Measurements from ENCODE around the gene VLDLR. TPM values are rescaled to one million over a fixed set of nuclear protein-coding genes. Genes with fewer than 3 reads are reported as not detected.

Gene VLDLR
- total and polyA plus RNA-seq, 2 experiments from 2014 or later: 12.2 to 20.4 TPM

DNA sequence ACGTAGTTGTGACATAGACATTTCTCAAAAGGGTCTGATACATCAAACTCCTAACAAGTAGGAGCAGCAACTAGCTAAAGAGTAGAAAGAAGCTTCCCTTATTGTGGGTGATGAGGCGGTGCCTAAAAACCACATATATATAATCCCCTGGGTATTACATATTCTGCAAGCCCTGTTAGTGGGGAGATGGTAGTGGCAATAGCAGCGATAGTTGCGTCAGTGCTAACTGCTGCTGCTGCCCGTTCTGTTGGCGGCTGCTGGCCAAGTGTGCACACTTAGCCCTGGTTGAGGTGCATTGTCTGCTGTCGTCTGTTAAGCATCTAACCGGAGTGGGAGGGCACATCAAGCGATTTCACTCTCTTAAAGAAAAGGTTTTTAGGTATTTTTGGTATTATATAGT lies 35.8 kb downstream of the VLDLR start:
- no peaks in the 10 kb centered on the region for H3K36me3 ChIP-seq (replicated peaks; ENCODE audit: insufficient read depth, low read depth)
- TF ChIP-seq EZH2phosphoT487 (IDR thresholded peaks at IDR 0.05; ENCODE audit: low read depth, severe bottlenecking, unreplicated experiment): no peak
- no peak for TF ChIP-seq EZH2 (IDR thresholded peaks at IDR 0.05; ENCODE audit: borderline replicate concordance)
- TF ChIP-seq, protein P1, sequence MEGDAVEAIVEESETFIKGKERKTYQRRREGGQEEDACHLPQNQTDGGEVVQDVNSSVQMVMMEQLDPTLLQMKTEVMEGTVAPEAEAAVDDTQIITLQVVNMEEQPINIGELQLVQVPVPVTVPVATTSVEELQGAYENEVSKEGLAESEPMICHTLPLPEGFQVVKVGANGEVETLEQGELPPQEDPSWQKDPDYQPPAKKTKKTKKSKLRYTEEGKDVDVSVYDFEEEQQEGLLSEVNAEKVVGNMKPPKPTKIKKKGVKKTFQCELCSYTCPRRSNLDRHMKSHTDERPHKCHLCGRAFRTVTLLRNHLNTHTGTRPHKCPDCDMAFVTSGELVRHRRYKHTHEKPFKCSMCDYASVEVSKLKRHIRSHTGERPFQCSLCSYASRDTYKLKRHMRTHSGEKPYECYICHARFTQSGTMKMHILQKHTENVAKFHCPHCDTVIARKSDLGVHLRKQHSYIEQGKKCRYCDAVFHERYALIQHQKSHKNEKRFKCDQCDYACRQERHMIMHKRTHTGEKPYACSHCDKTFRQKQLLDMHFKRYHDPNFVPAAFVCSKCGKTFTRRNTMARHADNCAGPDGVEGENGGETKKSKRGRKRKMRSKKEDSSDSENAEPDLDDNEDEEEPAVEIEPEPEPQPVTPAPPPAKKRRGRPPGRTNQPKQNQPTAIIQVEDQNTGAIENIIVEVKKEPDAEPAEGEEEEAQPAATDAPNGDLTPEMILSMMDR (IDR thresholded peaks at IDR 0.05; ENCODE audit: poor library complexity): no peak
- H3K9me3 ChIP-seq (ENCODE audit: low read depth): no peaks in the 10 kb centered on the region
- no peak overlapping the region for H3K27ac ChIP-seq
- no peak overlapping the region for H3K4me2 ChIP-seq
- WGBS (ENCODE audit: low lambda C conversion rate, missing lambda C conversion rate): 83% methylated on average over 9 of the region's 9 CpGs
- H2AFZ ChIP-seq: no peak overlapping the region
- no peaks in the 10 kb centered on the region for H4K20me1 ChIP-seq (ENCODE audit: insufficient read depth, poor library complexity, severe bottlenecking)
- H3K9me2 ChIP-seq (replicated peaks; ENCODE audit: insufficient read depth): no peaks in the 10 kb centered on the region
- DNase-seq (ENCODE audit: low spot score): no peak
- no peaks in the 10 kb centered on the region for H3K27me3 ChIP-seq
- H3K4me1 ChIP-seq (ENCODE audit: insufficient read depth): peaks cover 6% of the 10 kb centered on the region
- H3K4me3 ChIP-seq: no peak overlapping the region
- H3K79me2 ChIP-seq: no peaks in the 10 kb centered on the region

- Histone ChIP-seq H3K27ac (no peak overlapping the region), H3K4me1 (ENCODE audit: insufficient read depth) (peaks cover 6% of the 10 kb centered on the region), H3K36me3 (replicated peaks; ENCODE audit: insufficient read depth, low read depth) (no peaks in the 10 kb centered on the region), H4K20me1 (ENCODE audit: insufficient read depth, poor library complexity, severe bottlenecking) (no peaks in the 10 kb centered on the region), H3K4me3 (no peak overlapping the region), H3K27me3 (no peaks in the 10 kb centered on the region), H2AFZ (no peak overlapping the region), H3K79me2 (no peaks in the 10 kb centered on the region), H3K9me3 (ENCODE audit: low read depth) (no peaks in the 10 kb centered on the region), H3K4me2 (no peak overlapping the region), H3K9me2 (replicated peaks; ENCODE audit: insufficient read depth) (no peaks in the 10 kb centered on the region)
- DNase-seq (ENCODE audit: low spot score): peak; percentile 22
- TF ChIP-seq EZH2 (IDR thresholded peaks at IDR 0.05; ENCODE audit: borderline replicate concordance) (no peak), EZH2phosphoT487 (IDR thresholded peaks at IDR 0.05; ENCODE audit: low read depth, severe bottlenecking, unreplicated experiment) (no peak)
- TF ChIP-seq, protein P1 (IDR thresholded peaks at IDR 0.05; ENCODE audit: poor library complexity): peak; percentile 16
- WGBS (ENCODE audit: low lambda C conversion rate, missing lambda C conversion rate): 50% methylated on average over 7 of the region's 7 CpGs
These were observed 40.9 kb downstream of the VLDLR start for GRCh38 chr9:2662496-2662895.

DNA sequence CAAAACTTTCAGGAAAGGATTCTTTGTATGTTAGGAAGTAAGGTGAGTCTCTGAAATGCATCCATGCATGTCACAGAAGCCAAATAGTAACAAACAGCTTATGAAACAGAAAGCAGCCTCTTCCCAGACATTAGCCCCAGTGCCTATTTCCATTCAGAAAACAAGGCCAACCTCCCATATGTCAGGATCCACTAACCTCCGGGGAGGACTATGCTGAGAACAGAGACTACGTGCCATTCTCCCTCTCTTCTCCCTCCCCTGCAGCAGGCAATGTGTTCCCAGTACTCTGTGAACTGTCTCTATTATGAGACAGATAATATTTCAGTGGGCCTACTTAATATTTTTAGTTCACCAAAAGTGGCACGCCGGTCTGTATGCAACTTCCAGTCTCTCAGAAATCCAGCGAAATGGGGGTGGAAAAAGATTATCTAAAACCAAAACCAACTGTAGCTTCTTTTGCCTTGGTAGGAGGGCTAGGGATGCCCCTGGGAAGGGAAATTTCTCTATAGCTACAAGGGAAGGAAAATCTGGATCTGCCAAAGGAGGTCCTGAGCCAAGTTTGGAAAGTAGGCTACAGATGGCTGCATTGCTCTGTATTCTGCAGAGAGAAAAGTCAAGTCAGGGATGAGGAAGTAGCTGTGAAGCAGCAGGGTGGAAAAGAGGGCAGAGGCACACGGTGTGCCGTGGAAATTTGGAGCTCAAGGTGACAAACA lies 42.0 kb downstream of the VLDLR start:
- 90% methylated on average over 7 of the region's 7 CpGs for WGBS (ENCODE audit: low lambda C conversion rate, missing lambda C conversion rate)
- no peak for DNase-seq (ENCODE audit: low spot score)
- H3K4me1 ChIP-seq (ENCODE audit: insufficient read depth): peaks cover 6% of the 10 kb centered on the region

More for the DNA sequence above, 42.0 kb downstream of the VLDLR start:
- Histone ChIP-seq H2AFZ (no peak overlapping the region), H4K20me1 (ENCODE audit: insufficient read depth, poor library complexity, severe bottlenecking) (no peaks in the 10 kb centered on the region), H3K27me3 (no peaks in the 10 kb centered on the region), H3K9me2 (replicated peaks; ENCODE audit: insufficient read depth) (no peaks in the 10 kb centered on the region), H3K4me3 (no peak overlapping the region), H3K27ac (no peak overlapping the region), H3K79me2 (no peaks in the 10 kb centered on the region), H3K4me2 (no peak overlapping the region), H3K9me3 (ENCODE audit: low read depth) (no peaks in the 10 kb centered on the region), H3K36me3 (replicated peaks; ENCODE audit: insufficient read depth, low read depth) (no peaks in the 10 kb centered on the region)
- TF ChIP-seq, protein P1 (IDR thresholded peaks at IDR 0.05; ENCODE audit: poor library complexity): no peak
- TF ChIP-seq EZH2phosphoT487 (IDR thresholded peaks at IDR 0.05; ENCODE audit: low read depth, severe bottlenecking, unreplicated experiment) (no peak), EZH2 (IDR thresholded peaks at IDR 0.05; ENCODE audit: borderline replicate concordance) (no peak)

All from hepatocyte (in vitro differentiated cells).